AG08395 (cell line): ENCODE measurements around the gene MSL3B.
"Not testable (repeated sequence)": the region's sequence is repeated elsewhere in the genome, so short reads cannot be mapped to it uniquely, and the experiment has no call there.

Experiments used
- DNase-seq: peaks from one replicate; pipeline ENCODE4 v3.0.0; 2012; ENCODE audit warnings: mixed read lengths, low spot score

Gene MSL3B

DNA sequence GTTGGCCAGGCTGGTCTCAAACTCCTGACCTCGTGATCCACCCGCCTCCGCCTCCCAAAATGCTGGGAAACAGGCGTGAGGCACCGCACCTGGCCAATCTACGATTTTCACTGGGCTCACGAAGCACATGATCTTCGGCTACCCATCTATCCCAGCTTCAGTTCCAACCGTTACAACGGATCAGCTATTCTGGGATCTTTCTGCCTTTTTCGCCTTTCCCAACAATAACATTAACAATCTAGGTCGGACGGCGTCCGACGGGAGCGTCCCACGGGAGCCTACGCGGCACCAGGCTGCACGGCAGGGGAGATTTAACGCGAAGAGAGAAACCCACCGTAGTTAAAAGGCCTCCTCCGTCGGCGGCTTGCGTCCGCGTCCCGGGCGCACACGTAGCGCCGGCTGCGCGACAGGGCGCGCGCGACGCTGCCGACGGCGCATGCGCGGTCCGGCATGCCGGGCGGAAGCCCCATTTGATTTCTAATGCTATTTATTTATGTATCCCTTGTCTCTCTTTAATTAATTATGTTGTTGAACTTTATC is at the start of gene MSL3B:
Gene MSL3B, minus strand, starts transcription at position 394 of the 540 bp plus-strand sequence.
- peak; percentile 80 for DNase-seq

GRCh38 chr2:233917116-233917515 is 48.9 kb upstream of the MSL3B start, which contains the start of gene TRPM8:
Gene TRPM8 (plus strand): TSS chr2:233917373. CDS start chr2:233926538, 9,165 bp downstream.
- DNase-seq, result no peak

DNA sequence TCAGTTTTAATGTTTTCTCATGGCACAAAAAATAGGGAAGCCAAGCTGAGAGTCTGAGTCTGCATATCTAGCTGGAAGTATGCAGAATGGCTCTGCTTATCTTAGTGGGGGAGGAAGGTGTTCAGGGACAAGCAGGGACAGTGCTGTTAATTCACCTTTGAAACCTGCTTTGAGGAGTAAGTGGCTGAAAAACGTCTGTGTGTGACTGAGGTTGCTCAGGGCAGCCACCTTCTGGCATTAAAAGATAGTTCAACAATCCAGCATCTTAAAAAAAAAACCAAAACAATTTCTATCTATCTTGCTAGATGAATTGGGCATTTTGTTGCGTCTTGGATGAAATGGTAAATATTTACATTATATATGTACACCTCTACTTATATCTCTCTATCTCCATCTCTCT is 46.9 kb upstream of the MSL3B start:
- DNase-seq, result no peak

DNA sequence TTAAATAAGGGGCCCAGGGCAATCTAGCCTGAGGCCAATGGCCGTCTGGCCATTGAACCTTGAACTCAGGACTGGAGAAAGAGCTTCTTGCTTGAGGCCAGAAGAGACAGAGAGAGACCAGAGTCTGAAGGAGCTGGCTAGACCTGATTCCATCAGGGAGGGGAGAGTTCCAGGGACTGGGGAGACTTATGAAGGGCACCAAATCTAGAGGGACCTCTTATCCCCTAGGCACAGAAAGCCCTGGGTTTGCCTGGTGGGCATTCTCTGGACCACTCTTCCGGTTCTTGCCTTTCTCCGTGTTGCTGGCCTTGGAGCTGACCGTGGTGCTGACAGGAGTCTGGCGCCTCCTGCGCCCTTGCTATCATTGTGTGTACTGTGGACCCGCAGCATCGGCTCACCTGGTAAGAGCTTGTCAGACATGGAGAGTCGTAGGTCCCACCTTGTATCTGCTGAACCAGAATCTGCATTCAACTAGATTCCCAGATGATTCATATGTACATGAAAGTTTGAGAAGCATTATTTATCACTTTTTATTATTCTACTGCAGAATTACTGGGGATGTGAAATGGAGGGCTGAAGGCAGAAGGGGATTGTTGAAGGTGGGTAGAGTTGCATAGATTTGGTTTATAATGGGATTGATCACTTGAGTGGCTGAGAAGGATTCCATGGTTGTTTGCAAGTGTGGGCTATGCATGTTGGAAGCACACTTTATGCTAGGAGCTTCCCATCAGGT is 44.7 kb upstream of the MSL3B start:
- DNase-seq, result peak; percentile 42

- DNase-seq, result no peak
These were observed 39.4 kb upstream of the MSL3B start for GRCh38 chr2:233907627-233908026.

- no peak for DNase-seq
These were observed 37.8 kb upstream of the MSL3B start for GRCh38 chr2:233905945-233906344.

- DNase-seq, result no peak
These were observed 33.7 kb upstream of the MSL3B start for GRCh38 chr2:233901884-233902283.

GRCh38 chr2:233901367-233901766 is 33.2 kb upstream of the MSL3B start:
- DNase-seq, result no peak

DNA sequence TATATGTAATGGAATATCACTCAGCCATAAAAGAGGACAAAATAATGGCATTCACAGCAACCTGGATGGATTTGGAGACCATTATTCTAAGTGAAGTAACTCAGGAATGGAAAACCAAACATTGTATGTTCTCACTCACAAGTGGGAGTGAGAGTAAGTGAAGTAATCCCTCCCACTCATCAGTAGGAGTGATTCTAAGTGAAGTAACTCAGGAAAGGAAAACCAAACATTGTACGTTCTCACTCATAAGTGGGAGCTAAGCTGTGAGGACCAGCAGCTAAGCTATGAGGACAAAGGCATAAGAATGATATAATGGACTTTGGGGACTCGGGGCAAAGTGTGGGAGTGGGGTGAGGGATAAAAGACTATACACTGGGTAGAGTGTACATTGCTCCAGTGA is 28.1 kb upstream of the MSL3B start:
- not testable (repeated sequence) for DNase-seq

DNA sequence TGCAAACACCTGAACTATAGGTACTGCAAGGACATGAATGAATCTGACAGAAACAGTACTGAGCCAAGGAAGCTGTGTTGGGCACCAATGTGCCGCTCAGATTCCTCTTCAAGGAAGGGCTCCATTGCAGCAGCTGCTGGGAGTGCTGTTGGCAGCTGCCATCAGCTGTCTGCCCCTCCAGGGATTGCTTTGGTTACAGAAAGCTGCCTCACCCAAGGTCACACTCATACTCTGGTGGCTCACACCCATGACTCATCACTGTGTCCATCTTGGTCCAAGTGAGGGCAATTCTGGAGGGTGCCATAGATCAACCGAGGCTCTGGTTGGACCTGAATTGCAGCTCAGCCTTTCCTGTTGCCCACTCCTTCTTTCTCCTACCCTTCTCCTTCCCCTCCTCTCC is 24.6 kb upstream of the MSL3B start:
- no peak for DNase-seq

DNA sequence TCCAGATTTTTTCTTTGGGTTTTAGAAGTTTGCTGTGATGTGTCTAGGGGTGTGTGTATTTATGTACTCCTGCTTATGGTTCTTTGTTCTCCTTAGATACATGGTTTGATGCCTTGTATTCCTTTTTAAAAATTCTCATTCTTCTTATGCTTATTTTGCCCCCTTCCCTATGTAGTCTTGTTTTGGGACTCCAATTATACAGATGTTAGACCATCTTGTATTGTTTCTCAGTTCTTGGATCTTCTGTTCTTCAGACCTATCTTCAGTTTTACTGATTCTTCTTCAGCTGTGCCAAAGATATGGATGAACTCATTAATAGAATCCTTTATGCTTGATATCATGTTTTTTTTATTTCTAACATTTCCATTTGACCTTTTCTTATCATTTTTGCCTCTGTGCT is 14.2 kb upstream of the MSL3B start:
- DNase-seq, result no peak

GRCh38 chr2:233872125-233872524 is 3.9 kb upstream of the MSL3B start:
- not testable (repeated sequence) for DNase-seq

DNA sequence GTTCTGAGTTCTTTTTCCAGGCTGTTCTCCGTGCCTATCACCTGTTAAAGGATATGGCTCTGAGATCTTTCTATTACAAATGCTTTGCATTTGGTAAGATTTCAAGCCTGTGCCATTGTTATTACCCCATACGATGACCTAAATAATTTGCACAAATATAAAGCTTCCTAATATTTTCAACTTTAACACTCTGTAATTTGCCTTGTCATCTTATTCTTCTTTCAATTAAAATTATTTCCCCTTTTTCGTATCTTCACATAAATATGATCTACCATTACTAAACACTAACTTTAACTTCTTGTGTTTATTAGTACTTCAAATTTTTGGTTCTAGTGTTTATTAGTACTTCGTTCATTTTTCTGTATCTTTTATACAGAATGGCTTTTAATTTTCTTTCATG is 3.2 kb upstream of the MSL3B start:
- DNase-seq, result no peak

DNA sequence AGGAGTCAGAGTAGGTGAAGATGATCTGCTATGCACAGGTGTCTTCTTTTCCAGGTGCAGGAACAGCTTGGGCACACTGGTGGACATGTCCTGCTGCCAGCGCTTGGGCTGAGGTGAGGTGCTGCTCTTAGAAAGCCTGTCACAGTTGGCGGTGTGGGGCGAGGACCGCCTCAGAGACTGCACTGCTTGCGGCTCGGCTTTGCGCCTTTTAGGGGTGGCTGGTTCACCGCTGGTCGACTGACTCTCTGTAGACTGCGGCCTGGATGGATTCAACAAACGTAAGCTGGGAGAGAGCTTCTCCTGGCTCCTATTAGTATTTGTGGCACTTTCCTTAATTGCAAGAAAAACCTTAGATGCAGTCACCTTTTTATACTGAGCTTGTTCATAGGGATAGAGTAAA is 1.7 kb downstream of the MSL3B start:
- DNase-seq, result no peak

- no peak for DNase-seq
These were observed 2.3 kb downstream of the MSL3B start for GRCh38 chr2:233865838-233866237.

GRCh38 chr2:233862261-233862768 is 5.9 kb downstream of the MSL3B start:
- DNase-seq, result no peak

- no peak for DNase-seq
These were observed 9.9 kb downstream of the MSL3B start for GRCh38 chr2:233858331-233858730.

DNA sequence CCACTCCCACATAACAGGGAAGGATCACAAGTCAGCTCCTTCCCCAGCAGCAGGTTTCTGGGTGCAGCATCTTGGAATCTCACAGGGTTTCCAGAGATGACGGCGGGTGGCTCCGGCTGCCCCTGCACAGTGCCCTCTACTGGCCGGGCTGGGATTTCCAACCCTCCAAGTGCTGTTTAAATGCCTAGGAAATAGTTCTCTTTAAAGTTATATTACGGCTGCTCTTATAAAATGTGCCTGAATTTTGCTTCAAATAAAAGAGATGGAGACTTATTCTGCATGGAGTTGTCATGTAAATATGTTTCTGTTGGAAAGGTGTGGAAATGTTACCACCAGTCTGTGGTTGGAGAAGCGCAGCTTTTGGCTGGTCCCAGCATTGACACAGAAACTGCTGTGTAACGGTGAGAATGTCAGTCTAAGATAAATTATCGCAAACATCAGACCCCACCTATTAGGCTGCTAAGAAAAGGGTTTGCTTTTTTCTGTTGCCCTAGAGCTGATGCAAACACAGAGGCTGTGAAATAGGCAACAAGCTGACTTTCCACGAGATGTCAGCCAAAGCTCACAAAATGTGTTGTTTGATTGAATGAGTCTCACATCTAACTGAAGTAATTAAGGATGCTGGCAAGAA is 10.6 kb downstream of the MSL3B start:
- no peak for DNase-seq

DNA sequence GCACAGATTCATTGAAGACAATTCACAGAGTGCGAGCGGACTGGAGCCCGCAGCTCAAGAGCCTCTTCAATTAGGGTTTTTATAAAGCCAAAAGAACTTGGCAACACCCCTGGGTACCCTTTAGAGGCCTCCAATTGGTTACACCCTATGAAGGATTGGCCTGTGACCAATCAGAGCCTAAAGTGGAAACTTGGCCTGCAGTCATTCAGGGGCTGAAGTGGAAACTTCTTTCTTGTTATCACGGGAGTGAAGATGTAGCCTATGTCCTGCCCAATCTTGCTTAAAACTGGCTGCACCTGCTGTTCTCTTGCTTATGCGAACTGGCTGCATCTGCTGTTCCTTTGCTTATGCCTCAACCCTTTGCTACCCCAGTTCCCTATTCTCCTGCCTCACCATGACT is 12.0 kb downstream of the MSL3B start:
- no peak for DNase-seq

GRCh38 chr2:233855345-233855744 is 12.8 kb downstream of the MSL3B start:
- no peak for DNase-seq

- peak; percentile 100 for DNase-seq
These were observed 13.8 kb downstream of the MSL3B start, which contains the start of gene HJURP for GRCh38 chr2:233854241-233854981. Gene HJURP (minus strand): TSS chr2:233854535. CDS start chr2:233854500, 35 bp downstream.

- DNase-seq, result no peak
These were observed 14.3 kb downstream of the MSL3B start for GRCh38 chr2:233853883-233854240.
